Activated CD4-positive, alpha-beta memory T cell treated with anti-CD3 and anti-CD28 coated beads, Interleukin-2, amount 10 ng/mL, durations not matched to agents 7 days and 5 days (primary cell): ENCODE data around the gene IFT122. TPM values are rescaled to one million over a fixed set of nuclear protein-coding genes. Genes with fewer than 3 reads are reported as not detected.
"Not testable (repeated sequence)": the region's sequence is repeated elsewhere in the genome, so short reads cannot be mapped to it uniquely, and the experiment has no call there.

ENCODE experiments used
- CTCF ChIA-PET: fragments of 350-600 bp; sonication (Branson Sonifier 250); formaldehyde crosslinking; loops from one replicate; lab custom pipeline; 2021; ENCODE audit warnings: antibody characterized with exemption, inconsistent platforms; lab: Charles Lee
- POLR2A ChIA-PET: fragments of 350-600 bp; sonication (Branson Sonifier 250); formaldehyde crosslinking; loops from one replicate; lab custom pipeline; 2021; ENCODE audit warnings: antibody characterized with exemption; lab: Charles Lee
- DNase-seq: peaks from one replicate; pipeline ENCODE4 v3.0.0-alpha.2; 2020
- H3K27ac Mint-ChIP-seq: one replicate; pipeline ENCODE4 v1.8.0; 2021; ENCODE audit warnings: mild to moderate bottlenecking, mixed read lengths
- H3K27me3 Mint-ChIP-seq: one replicate; pipeline ENCODE4 v1.8.0; 2021; ENCODE audit warnings: mixed read lengths
- H3K36me3 Mint-ChIP-seq: one replicate; pipeline ENCODE4 v1.8.0; 2021; ENCODE audit warnings: low read depth, mixed read lengths
- H3K4me1 Mint-ChIP-seq: one replicate; pipeline ENCODE4 v1.8.0; 2021; ENCODE audit warnings: mixed read lengths
- H3K4me3 Mint-ChIP-seq: one replicate; pipeline ENCODE4 v1.8.0; 2021; ENCODE audit warnings: mild to moderate bottlenecking, mixed read lengths
- H3K9me3 Mint-ChIP-seq: one replicate; pipeline ENCODE4 v1.8.0; 2021; ENCODE audit warnings: mixed read lengths
- total RNA-seq, 2 experiments: library from RNA; stranded (reverse); gene quantifications; one replicate each; pipeline ENCODE4 v1.2.3, GENCODE V29; 2021

The IFT122 gene
- total RNA-seq, 2 experiments from 2014 or later = 22.6 to 22.8 TPM

GRCh38 chr3:129467932-129468331 is 27.9 kb downstream of the IFT122 start:
- Mint-ChIP-seq H3K9me3 (no peaks in the 10 kb centered on the region), H3K36me3 (peaks cover 8% of the 10 kb centered on the region), H3K27ac (no peak overlapping the region), H3K4me1 (peaks cover 2% of the 10 kb centered on the region), H3K4me3 (no peak overlapping the region), H3K27me3 (no peaks in the 10 kb centered on the region)
- ChIA-PET CTCF (no interaction called here), POLR2A (no interaction called here)
- DNase-seq = no peak

DNA sequence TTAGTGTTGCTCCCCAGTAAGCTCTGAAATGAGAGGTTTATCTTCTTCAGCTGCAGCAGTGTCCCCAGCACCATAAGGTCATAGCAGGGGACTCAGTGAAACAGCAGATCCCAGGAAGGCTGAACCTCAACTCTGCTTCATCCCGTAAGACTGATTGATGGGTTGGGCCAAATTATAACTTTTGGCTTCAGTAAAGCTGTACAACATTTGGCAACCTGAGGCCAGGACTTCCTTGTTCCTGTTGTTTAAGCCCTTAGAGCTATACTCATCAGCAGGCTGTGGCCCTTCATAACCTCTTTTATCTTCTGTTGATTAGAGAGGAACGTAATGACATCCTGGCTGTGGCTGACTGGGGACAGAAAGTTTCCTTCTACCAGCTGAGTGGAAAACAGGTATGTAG is 29.0 kb downstream of the IFT122 start:
- Mint-ChIP-seq H3K27ac (no peak overlapping the region), H3K4me1 (peaks cover 2% of the 10 kb centered on the region), H3K27me3 (no peaks in the 10 kb centered on the region), H3K9me3 (no peaks in the 10 kb centered on the region), H3K4me3 (no peak overlapping the region), H3K36me3 (peaks cover 8% of the 10 kb centered on the region)
- ChIA-PET CTCF (interaction anchor here (1.1 kb wide), 1 partner anchor 21 kb away, joined by 5 read pairs; no protein-coding TSS in a partner anchor), POLR2A (interaction anchor here (1.2 kb wide), 1 partner anchor 29 kb away, joined by 3 read pairs; the partner anchor contains the start of genes IFT122 and MBD4)
- DNase-seq = no peak

DNA sequence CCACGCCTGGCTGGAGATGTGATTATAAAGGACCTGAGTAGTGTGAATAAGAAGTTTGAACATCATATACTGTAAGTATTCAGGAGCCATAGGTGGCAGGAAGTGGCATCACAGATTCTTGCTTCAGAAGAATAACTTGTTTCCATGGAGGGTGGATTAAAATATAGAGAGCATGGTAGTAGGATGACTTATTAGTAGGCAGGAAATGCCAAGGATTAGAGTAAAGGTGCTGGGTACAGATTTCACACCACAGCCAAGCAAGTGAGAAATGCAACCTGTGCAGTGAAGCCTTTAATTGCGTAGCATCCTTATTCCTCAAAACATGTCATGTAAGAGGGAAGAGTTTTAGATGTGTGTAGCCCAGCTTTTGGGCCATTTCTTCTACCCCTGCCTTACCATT is 30.8 kb downstream of the IFT122 start:
- CTCF ChIA-PET = no interaction called here
- Mint-ChIP-seq H3K9me3 (no peaks in the 10 kb centered on the region), H3K36me3 (peaks cover 8% of the 10 kb centered on the region), H3K4me1 (peaks cover 2% of the 10 kb centered on the region), H3K4me3 (no peak overlapping the region), H3K27me3 (no peaks in the 10 kb centered on the region), H3K27ac (no peak overlapping the region)
- POLR2A ChIA-PET = interaction anchor here (1.0 kb wide), 1 partner anchor 156 kb away, joined by 3 read pairs; no protein-coding TSS in a partner anchor
- DNase-seq = no peak

- CTCF ChIA-PET = interaction anchor here (1.0 kb wide), 1 partner anchor 17 kb away, joined by 6 read pairs; no protein-coding TSS in a partner anchor
Measured at GRCh38 chr3:129473067-129473768, 33.2 kb downstream of the IFT122 start.

GRCh38 chr3:129473769-129474152 is 33.7 kb downstream of the IFT122 start:
- no peak overlapping the region for H3K27ac Mint-ChIP-seq

More at GRCh38 chr3:129473067-129473768, 33.2 kb downstream of the IFT122 start:
- Mint-ChIP-seq H3K4me3 (no peak overlapping the region), H3K4me1 (peaks cover 2% of the 10 kb centered on the region), H3K27ac (no peak overlapping the region), H3K9me3 (no peaks in the 10 kb centered on the region), H3K36me3 (peaks cover 17% of the 10 kb centered on the region), H3K27me3 (no peaks in the 10 kb centered on the region)
- POLR2A ChIA-PET = no interaction called here
- no peak for DNase-seq

DNA sequence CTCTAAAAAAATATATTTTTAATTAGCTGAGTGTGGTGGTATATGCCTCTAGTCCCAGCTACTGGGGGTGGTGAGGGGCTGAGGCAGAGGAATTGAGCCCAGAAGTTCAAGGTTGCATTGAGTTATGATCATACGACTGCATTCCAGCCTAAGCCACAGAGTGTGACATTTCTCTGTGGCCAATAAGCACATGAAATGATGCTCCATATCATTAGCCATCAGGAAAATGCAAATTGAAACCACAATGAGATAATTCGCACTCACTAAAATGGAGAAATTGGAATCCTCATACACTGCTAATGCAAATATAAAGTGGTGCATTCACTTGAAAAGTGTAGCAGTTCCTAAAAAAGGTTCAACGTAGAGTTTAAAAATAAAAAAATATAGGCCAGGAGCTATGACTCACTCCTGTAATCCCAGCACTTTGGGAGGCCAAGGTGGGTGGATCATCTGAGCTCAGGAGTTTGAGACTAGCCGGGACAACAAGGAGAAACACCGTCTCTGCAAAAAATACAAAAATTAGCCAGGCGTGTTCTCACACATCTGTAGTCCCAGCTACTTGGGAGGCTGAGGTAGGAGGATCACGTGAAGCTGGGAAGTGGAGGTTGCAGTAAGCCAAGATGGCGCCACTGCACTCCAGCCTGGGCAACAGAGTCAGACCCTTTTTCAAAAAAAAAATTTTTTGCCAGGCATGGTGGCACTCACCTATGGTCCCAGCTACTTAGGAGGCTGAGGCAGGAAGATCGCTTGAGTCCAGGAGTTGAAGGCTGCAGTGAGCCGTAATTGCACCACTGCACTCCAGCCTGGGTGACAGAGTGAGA is 35.2 kb downstream of the IFT122 start:
- Mint-ChIP-seq H3K9me3 (no peaks in the 10 kb centered on the region), H3K4me3 (no peak overlapping the region), H3K4me1 (no peaks in the 10 kb centered on the region), H3K27ac (no peak overlapping the region), H3K27me3 (no peaks in the 10 kb centered on the region), H3K36me3 (peaks cover 16% of the 10 kb centered on the region)
- DNase-seq = no peak
- ChIA-PET POLR2A (no interaction called here), CTCF (interaction anchor here (1.3 kb wide), 1 partner anchor 15 kb away, joined by 3 read pairs; no protein-coding TSS in a partner anchor)

More at GRCh38 chr3:129473769-129474152, 33.7 kb downstream of the IFT122 start:
- Mint-ChIP-seq H3K27me3 (no peaks in the 10 kb centered on the region), H3K4me3 (no peak overlapping the region), H3K4me1 (peaks cover 2% of the 10 kb centered on the region), H3K9me3 (no peaks in the 10 kb centered on the region), H3K36me3 (peaks cover 17% of the 10 kb centered on the region)
- ChIA-PET POLR2A (no interaction called here), CTCF (interaction anchor here (1.0 kb wide), 1 partner anchor 16 kb away, joined by 6 read pairs; no protein-coding TSS in a partner anchor)
- no peak for DNase-seq

DNA sequence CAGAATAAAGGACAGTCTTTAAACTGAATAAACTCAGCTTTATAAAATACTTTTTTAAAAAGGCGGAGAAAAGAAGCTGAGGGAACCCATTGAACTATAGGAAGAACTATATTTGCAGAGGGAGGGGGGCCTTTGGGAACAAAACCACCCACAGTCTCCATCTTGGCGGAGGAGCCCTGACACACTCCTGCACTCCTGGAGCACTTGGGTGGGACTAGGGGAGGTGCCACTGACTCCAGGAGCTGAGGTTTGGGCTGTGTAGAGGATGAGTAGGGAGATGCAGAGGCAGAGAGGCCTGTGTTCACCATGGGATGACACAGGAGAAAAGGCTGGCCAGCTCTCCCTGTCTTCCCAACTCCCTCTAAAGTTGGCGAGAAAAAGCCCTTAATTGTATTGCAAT is 35.8 kb downstream of the IFT122 start:
- ChIA-PET POLR2A (no interaction called here), CTCF (interaction anchor here (1.3 kb wide), 1 partner anchor 14 kb away, joined by 3 read pairs; no protein-coding TSS in a partner anchor)
- no peak overlapping the region for H3K27ac Mint-ChIP-seq
- no peaks in the 10 kb centered on the region for H3K9me3 Mint-ChIP-seq
- no peak overlapping the region for H3K4me3 Mint-ChIP-seq
- no peak for DNase-seq
- H3K27me3 Mint-ChIP-seq = no peaks in the 10 kb centered on the region
- no peaks in the 10 kb centered on the region for H3K4me1 Mint-ChIP-seq
- H3K36me3 Mint-ChIP-seq = peaks cover 16% of the 10 kb centered on the region

DNA sequence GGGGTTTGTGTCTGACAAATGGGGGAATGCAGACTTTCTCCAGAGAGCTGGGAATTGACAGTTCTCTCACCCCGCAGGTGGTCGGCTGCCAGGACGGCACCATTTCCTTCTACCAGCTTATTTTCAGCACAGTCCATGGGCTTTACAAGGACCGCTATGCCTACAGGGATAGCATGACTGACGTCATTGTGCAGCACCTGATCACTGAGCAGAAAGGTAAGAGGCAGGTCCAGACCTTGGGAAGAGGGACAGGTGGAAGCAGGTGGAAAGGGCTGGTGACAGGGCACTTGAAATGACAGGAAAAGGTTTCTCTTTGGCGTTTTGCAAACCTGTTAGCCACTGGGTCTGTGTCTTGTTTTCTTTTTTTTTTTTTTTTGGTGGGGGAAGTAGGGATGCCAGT is 36.6 kb downstream of the IFT122 start:
- H3K9me3 Mint-ChIP-seq = no peaks in the 10 kb centered on the region
- ChIA-PET CTCF (no interaction called here), POLR2A (no interaction called here)
- peaks cover 2% of the 10 kb centered on the region for H3K4me1 Mint-ChIP-seq
- H3K4me3 Mint-ChIP-seq = no peak overlapping the region
- DNase-seq = no peak
- H3K27ac Mint-ChIP-seq = peak overlapping the region; percentile 10
- H3K27me3 Mint-ChIP-seq = no peaks in the 10 kb centered on the region
- H3K36me3 Mint-ChIP-seq = peaks cover 16% of the 10 kb centered on the region

GRCh38 chr3:129481225-129481765 is 41.3 kb downstream of the IFT122 start:
- not testable (repeated sequence) for H3K4me3 Mint-ChIP-seq, H3K9me3 Mint-ChIP-seq, DNase-seq, H3K27me3 Mint-ChIP-seq
- ChIA-PET POLR2A (interaction anchor here (0.7 kb wide), 1 partner anchor 41 kb away, joined by 3 read pairs; the partner anchor contains the start of gene IFT122), CTCF (interaction anchor here (1.0 to 3.5 kb wide), 3 partner anchors 9 to 98 kb away, joined by 3 to 16 read pairs (median 5); no protein-coding TSS in a partner anchor)
- Mint-ChIP-seq H3K4me1 (peaks cover 12% of the 10 kb centered on the region), H3K36me3 (peaks cover 17% of the 10 kb centered on the region), H3K27ac (peak overlapping the region; percentile 50)

DNA sequence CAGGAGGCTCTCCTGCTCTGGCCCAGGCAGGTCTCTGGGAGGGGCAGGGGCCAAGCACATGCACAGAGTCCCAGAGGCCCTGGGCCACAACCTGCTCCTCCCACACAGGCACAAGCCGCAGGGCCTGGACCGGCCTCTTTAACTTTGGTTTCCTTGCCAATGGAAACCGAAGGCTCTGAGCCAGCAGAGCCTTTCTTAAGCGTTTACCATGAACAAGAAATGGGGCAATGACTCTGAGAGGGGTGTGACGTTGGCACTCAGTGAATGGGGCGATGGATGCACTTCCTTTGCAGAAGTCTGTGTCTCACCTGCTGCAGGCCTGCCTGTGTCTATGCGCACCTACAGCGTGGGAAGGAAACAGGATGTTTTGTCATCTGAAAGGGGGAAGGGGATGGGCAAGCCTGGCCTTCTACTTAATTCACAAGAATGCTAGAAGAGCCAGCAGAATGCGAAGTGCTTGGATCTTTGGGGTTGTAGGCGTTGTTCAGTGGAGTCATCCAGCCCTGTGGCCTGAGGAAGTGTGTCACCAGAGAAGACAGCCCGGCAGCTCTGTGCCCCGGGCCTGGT is 41.8 kb downstream of the IFT122 start:
- peak; percentile 41 for DNase-seq
- peaks cover 14% of the 10 kb centered on the region for H3K4me1 Mint-ChIP-seq
- no peak overlapping the region for H3K4me3 Mint-ChIP-seq
- peaks cover 11% of the 10 kb centered on the region for H3K36me3 Mint-ChIP-seq
- ChIA-PET CTCF (interaction anchor here (1.8 kb wide), 1 partner anchor 98 kb away, joined by 5 read pairs; no protein-coding TSS in a partner anchor), POLR2A (no interaction called here)
- no peaks in the 10 kb centered on the region for H3K27me3 Mint-ChIP-seq
- peak overlapping the region; percentile 50 for H3K27ac Mint-ChIP-seq
- H3K9me3 Mint-ChIP-seq = no peaks in the 10 kb centered on the region

- Mint-ChIP-seq H3K27me3 (no peaks in the 10 kb centered on the region), H3K9me3 (no peaks in the 10 kb centered on the region), H3K4me3 (no peak overlapping the region), H3K4me1 (peaks cover 14% of the 10 kb centered on the region), H3K36me3 (peaks cover 9% of the 10 kb centered on the region), H3K27ac (no peak overlapping the region)
- POLR2A ChIA-PET = no interaction called here
- DNase-seq = no peak
- CTCF ChIA-PET = no interaction called here
Measured at GRCh38 chr3:129482721-129483120, 42.7 kb downstream of the IFT122 start.

DNA sequence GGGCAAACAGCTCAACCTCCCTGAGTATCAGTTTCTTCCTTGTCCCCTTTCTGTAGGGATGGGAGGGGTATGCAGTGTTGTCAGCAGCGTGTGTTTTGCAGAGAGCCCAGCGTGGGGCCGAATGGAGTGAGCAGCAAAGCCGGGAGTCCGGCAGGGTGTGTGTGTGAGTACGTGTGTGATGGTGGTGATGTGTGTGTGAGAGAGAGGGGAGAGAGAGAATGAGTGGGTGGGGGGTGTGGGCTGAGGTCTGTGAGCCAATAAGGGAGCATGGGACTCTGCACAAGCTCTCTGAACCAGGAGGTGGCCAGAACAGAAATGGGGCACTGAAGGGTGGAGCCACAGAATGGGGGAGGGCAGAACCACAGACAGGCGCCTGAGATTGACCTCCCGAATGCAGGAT is 43.8 kb downstream of the IFT122 start:
- Mint-ChIP-seq H3K4me3 (no peak overlapping the region), H3K9me3 (no peaks in the 10 kb centered on the region), H3K27me3 (no peaks in the 10 kb centered on the region), H3K4me1 (peaks cover 14% of the 10 kb centered on the region), H3K27ac (no peak overlapping the region), H3K36me3 (peaks cover 9% of the 10 kb centered on the region)
- CTCF ChIA-PET = no interaction called here
- DNase-seq = no peak
- POLR2A ChIA-PET = no interaction called here
